DND-41 (cell line): ENCODE measurements around the gene ZFPM1.

ENCODE experiments used
- ATAC-seq: fragments of 200-7000 bp; cut with Tn5 transposase; 3 replicates; pipeline ENCODE4 v1.9.1; 2021; ENCODE audit warnings: low read depth; ENCODE audit not compliant: insufficient read depth
- DNase-seq: peaks from one replicate; pipeline ENCODE4 v3.0.0-alpha.2; 2020
- H2AFZ ChIP-seq: 2 replicates; pipeline ENCODE4 v1.6.0; 2012; ENCODE audit warnings: low read depth, low read length
- H3K27ac ChIP-seq: 2 replicates; pipeline ENCODE4 v1.5.1; 2012; ENCODE audit warnings: low read length, inconsistent platforms
- H3K27me3 ChIP-seq: fragments of 200-600 bp; sonication (generic); 2 replicates; pipeline ENCODE4 v1.6.0; 2012; ENCODE audit warnings: low read length, mild to moderate bottlenecking, inconsistent platforms; ENCODE audit not compliant: insufficient read depth, poor library complexity
- H3K36me3 ChIP-seq: 2 replicates; pipeline ENCODE4 v1.5.1; 2012; ENCODE audit warnings: low read length, inconsistent platforms; ENCODE audit not compliant: insufficient read depth
- H3K4me1 ChIP-seq: 2 replicates; pipeline ENCODE4 v1.5.1; 2012; ENCODE audit warnings: mild to moderate bottlenecking, low read length; ENCODE audit not compliant: insufficient read depth
- H3K4me2 ChIP-seq: 2 replicates; pipeline ENCODE4 v1.6.0; 2012; ENCODE audit warnings: mild to moderate bottlenecking, moderate library complexity, low read length, inconsistent platforms; ENCODE audit not compliant: insufficient read depth
- H3K4me3 ChIP-seq, 2 experiments: fragments of 200-600 bp in 1 of 2; shearing (Covaris generic) in 1 of 2; 2 replicates each; pipeline ENCODE4 v1.5.1; 2012 to 2016; ENCODE audit warnings: inconsistent platforms in 2 of 2, low read length in 2 of 2, mild to moderate bottlenecking in 2 of 2, low read depth in 1 of 2, moderate library complexity in 1 of 2
- H3K79me2 ChIP-seq: 2 replicates; pipeline ENCODE4 v1.6.0; 2012; ENCODE audit warnings: low read length, inconsistent platforms; ENCODE audit not compliant: insufficient read depth
- H3K9ac ChIP-seq: 2 replicates; pipeline ENCODE4 v1.6.0; 2012; ENCODE audit warnings: low read depth, mild to moderate bottlenecking, inconsistent platforms, low read length, moderate library complexity
- H3K9me3 ChIP-seq: 2 replicates; pipeline ENCODE4 v1.5.1; 2012; ENCODE audit warnings: low read length, moderate library complexity, mild to moderate bottlenecking, inconsistent platforms; ENCODE audit not compliant: insufficient read depth, severe bottlenecking
- H4K20me1 ChIP-seq: 2 replicates; pipeline ENCODE4 v1.6.0; 2012; ENCODE audit warnings: low read length; ENCODE audit not compliant: insufficient read depth
- CTCF ChIP-seq: IDR thresholded peaks from 2 replicates; pipeline ENCODE4 v1.5.1; 2012; ENCODE audit warnings: borderline replicate concordance, low read length, moderate library complexity, mild to moderate bottlenecking; ENCODE audit not compliant: poor library complexity, severe bottlenecking; ENCODE audit errors: extremely low read depth
- EZH2 ChIP-seq: IDR thresholded peaks from 3 replicates; pipeline ENCODE4 v1.6.1; 2012; ENCODE audit warnings: borderline replicate concordance, low read depth, mild to moderate bottlenecking, moderate library complexity, low read length, inconsistent platforms; ENCODE audit not compliant: severe bottlenecking

Gene ZFPM1

GRCh38 chr16:88549671-88550245, 96.7 kb downstream of the ZFPM1 start:
- Histone ChIP-seq H3K27me3 (peaks cover 6% of the 10 kb centered on the region), H3K4me3 (no peak overlapping the region), H4K20me1 (no peaks in the 10 kb centered on the region; the same call in 1 of the 2 replicates), H3K79me2 (no peaks in the 10 kb centered on the region), H3K4me2 (no peak overlapping the region), H3K9me3 (peaks cover 3% of the 10 kb centered on the region), H2AFZ (no peak overlapping the region), H3K36me3 (no peaks in the 10 kb centered on the region), H3K4me1 (no peaks in the 10 kb centered on the region), H3K27ac (no peak overlapping the region), H3K9ac (no peak overlapping the region)
- no peak for ATAC-seq
- TF ChIP-seq CTCF (no peak), EZH2 (no peak)
- no peak for DNase-seq

DNA sequence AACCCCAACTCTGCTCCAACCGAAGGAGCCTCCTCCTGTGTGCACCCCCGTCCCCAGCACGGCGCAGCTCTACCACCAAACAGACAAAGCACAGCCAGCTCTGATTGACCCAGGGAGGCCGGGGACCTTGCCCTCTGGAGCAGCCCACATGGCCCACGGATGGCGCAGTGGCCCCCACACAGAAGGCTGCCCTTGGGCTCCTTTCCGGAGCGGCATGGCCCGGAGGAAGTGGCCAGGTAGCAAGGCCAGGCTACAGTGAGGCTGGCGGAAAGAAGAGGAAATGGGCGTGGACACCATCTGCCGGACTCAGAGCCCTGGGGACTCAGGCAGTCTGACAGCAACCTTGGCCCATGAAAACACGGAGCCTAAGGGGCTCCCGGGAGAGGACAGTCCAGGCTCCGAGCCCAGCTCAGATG, 97.2 kb downstream of the ZFPM1 start:
- H2AFZ ChIP-seq = no peak overlapping the region
- no peak overlapping the region for H3K4me3 ChIP-seq
- ATAC-seq (no peak), DNase-seq (no peak)
- peaks cover 6% of the 10 kb centered on the region for H3K27me3 ChIP-seq
- no peaks in the 10 kb centered on the region for H3K9me3 ChIP-seq
- no peak overlapping the region for H3K4me2 ChIP-seq
- TF ChIP-seq CTCF (no peak), EZH2 (no peak)
- no peaks in the 10 kb centered on the region for H3K79me2 ChIP-seq
- no peaks in the 10 kb centered on the region; the same call in 1 of the 2 replicates for H4K20me1 ChIP-seq
- no peak overlapping the region for H3K9ac ChIP-seq
- H3K4me1 ChIP-seq = no peaks in the 10 kb centered on the region
- H3K36me3 ChIP-seq = no peaks in the 10 kb centered on the region
- no peak overlapping the region for H3K27ac ChIP-seq

DNA sequence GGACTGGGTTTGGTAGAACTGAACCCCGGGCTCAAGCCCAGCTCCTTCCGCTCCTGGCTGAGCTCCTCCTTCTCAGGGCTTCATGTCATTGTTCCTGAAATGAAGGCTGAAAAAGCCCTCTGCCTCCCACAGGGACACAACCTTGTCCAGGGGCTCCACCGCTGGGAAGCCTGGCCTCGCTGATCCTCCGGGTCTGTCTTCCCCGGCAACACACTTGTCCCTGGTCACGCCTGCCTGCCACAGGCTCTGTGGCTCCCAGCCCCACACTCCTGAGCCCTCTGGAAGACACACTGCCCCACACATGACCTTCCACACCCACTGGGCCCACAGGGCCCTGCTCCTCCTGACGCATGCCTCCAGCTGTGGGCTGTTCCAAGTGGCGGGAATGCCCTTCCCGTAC, 99.1 kb downstream of the ZFPM1 start:
- no peak overlapping the region for H2AFZ ChIP-seq
- no peak for DNase-seq
- no peak overlapping the region for H3K4me3 ChIP-seq
- no peak overlapping the region for H3K27ac ChIP-seq
- H3K9me3 ChIP-seq = no peaks in the 10 kb centered on the region
- no peaks in the 10 kb centered on the region for H3K4me1 ChIP-seq
- ATAC-seq = no peak
- H4K20me1 ChIP-seq = no peaks in the 10 kb centered on the region; the same call in 1 of the 2 replicates
- H3K79me2 ChIP-seq = no peaks in the 10 kb centered on the region
- no peak overlapping the region for H3K9ac ChIP-seq
- H3K36me3 ChIP-seq = no peaks in the 10 kb centered on the region
- no peak overlapping the region for H3K4me2 ChIP-seq
- peaks cover 6% of the 10 kb centered on the region for H3K27me3 ChIP-seq
- TF ChIP-seq CTCF (no peak), EZH2 (no peak)
